Measurements from ENCODE around the gene THEMIS.

DNA sequence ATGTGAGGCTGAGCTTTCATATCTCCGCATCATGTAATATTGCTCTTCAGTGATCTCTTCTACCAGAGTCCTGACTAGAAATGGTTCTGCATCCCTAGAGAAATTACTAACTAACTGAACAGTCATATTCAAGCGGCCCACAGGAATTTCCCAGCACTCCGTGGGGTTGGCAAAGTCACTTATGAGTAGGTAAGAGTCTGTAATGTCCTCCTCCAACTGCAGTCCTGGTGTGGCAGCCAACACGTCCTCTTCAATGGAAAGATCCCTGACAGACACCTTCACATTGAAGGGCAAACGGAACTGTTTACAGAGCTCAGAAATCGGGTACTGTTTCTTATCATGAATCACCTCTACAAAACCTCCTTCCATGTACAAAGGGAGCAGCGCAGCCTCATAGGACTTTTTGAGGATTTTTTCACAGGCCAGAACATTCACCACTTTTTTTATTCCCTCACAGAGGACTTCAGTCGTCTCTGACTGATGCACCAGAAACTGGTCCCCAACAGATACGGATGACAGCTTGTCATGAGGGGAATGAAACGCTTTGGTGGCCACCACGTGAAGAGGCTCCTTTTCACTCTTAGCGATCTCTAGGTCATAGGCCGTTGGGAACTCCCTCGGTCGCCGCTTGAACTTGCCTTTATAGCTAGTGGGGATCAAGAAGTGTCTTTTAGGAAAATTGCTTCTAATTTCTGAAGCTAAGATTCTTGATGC is 87.7 kb downstream of the THEMIS start:
- no peak for TF ChIP-seq CTCF (IDR thresholded peaks at IDR 0.05; ENCODE audit: borderline replicate concordance, extremely low read depth, low read length, poor library complexity, severe bottlenecking)
- no peak for TF ChIP-seq EZH2 (IDR thresholded peaks at IDR 0.05; ENCODE audit: borderline replicate concordance, low read depth, low read length, severe bottlenecking)

Data from DND-41 (cell line).